ENCODE results near the gene PRSS56. TPM values are rescaled to one million over a fixed set of nuclear protein-coding genes. Genes with fewer than 3 reads are reported as not detected.
"Not testable (repeated sequence)": the region's sequence is repeated elsewhere in the genome, so short reads cannot be mapped to it uniquely, and the experiment has no call there.

The PRSS56 gene
- total RNA-seq, 1 donor from 2014 or later = not detected

DNA sequence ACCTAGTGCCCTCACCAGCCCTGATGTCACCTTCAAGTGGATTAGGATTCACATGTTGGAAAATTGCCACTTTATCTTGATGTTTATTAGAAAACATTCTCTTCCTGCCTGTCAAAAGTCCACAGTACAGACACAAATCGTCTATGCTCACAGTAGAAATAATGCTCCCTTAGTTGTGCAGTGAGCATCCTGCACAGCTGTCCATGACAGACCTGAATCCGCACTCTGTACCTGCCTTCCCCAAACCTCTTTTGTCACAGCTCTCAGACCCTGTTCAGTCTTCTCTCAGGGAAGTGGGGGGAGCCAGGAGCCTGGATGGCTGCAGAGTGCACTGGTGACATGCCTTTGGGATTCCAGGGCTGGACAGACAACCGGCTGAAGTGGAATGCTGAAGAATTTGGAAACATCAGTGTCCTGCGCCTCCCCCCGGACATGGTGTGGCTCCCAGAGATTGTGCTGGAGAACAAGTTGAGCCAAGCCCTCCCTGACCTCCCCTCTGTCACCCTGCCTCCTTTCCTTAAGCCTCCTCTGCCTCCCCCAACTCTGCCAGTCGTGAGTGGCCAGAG is 7.8 kb downstream of the PRSS56 start:
- no peak for DNase-seq (ENCODE audit: low spot score)
- Mint-ChIP-seq H3K4me1 (ENCODE audit: low read depth) (peaks cover 6% of the 10 kb centered on the region), H3K27ac (no peak overlapping the region), H3K36me3 (ENCODE audit: low read depth) (no peaks in the 10 kb centered on the region), H3K9me3 (no peaks in the 10 kb centered on the region), H3K4me3 (no peak overlapping the region), H3K27me3 (ENCODE audit: insufficient read depth) (peaks cover 22% of the 10 kb centered on the region)
- intact Hi-C loops (cut with micrococcal nuclease) = loop anchor here (10.0 kb wide), 1 partner anchor 603 kb away; the partner anchor contains the start of gene NPPC

DNA sequence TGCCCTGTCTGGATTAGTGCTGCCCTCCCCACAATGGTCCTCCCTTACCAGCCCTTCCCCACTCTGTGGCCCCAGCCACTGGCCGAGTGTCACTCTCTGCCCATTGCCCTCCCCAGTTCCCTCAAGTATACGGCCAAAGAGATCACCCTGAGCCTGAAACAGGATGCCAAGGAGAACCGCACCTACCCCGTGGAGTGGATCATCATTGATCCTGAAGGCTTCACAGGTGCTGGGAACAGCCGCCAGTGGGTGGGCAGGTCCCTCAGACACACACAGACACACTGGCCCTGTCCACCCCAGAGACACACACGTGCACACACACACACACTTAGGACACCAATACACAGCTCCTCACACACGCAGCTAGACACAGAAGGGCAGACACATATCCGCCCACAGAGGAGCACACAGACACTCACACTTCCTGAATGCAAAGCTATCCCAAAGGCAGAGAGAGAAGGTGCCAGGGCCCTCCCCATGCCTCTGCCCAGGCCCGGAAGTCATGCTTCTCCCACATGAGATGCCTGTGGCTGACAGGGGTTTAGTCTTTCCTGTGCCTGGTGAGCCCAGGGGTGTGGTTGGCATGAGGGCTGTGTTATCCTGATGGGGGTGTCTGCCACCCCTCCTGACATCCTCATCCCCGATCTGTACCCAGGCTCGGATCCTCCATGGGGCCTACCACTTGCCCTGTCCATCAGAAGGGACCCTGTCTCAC is 8.7 kb downstream of the PRSS56 start:
- no peak for DNase-seq (ENCODE audit: low spot score)
- intact Hi-C loops (cut with micrococcal nuclease) = loop anchor here (10.0 kb wide), 1 partner anchor 604 kb away; the partner anchor contains the start of gene NPPC
- peaks cover 17% of the 10 kb centered on the region for H3K27me3 Mint-ChIP-seq (ENCODE audit: insufficient read depth)

DNA sequence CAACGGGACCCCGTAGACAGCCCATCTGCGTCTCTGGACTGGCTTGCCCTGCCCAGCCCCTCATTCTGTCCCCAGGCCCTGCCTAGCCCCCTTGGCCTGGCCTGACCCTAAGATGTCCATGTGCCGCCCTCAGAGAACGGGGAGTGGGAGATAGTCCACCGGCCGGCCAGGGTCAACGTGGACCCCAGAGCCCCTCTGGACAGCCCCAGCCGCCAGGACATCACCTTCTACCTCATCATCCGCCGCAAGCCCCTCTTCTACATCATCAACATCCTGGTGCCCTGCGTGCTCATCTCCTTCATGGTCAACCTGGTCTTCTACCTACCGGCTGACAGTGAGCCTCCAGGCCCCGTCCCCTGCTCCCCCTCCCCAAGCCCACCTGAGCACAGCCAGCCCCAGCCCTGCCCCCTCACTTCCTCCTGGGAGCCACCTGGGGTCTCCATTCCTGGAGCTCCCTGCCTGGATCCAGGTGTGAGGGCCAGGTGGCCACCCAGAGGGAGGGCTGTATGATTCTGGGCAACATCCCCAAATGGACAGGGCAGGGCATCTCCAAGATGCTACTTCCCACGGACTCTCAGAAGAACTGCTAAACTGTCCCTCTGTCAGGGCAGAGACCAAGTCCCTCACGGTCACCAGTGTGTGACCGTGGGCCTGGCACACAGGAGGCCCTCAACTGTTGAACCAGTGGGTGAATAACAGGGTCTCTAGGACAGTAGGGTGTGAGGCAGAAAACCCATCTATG is 9.8 kb downstream of the PRSS56 start:
- peaks cover 6% of the 10 kb centered on the region for H3K4me1 Mint-ChIP-seq (ENCODE audit: low read depth)
- H3K9me3 Mint-ChIP-seq = no peaks in the 10 kb centered on the region
- H3K4me3 Mint-ChIP-seq = no peak overlapping the region
- no peak for DNase-seq (ENCODE audit: low spot score)
- H3K27ac Mint-ChIP-seq = no peak overlapping the region
- peaks cover 10% of the 10 kb centered on the region for H3K27me3 Mint-ChIP-seq (ENCODE audit: insufficient read depth)
- H3K36me3 Mint-ChIP-seq (ENCODE audit: low read depth) = no peaks in the 10 kb centered on the region
- intact Hi-C loops (cut with micrococcal nuclease) = loop anchor here (10.0 kb wide), 1 partner anchor 605 kb away; the partner anchor contains the start of gene NPPC

More for the DNA sequence above, 8.7 kb downstream of the PRSS56 start:
- H3K4me1 Mint-ChIP-seq (ENCODE audit: low read depth) = peaks cover 6% of the 10 kb centered on the region
- no peak overlapping the region for H3K4me3 Mint-ChIP-seq
- H3K36me3 Mint-ChIP-seq (ENCODE audit: low read depth) = no peaks in the 10 kb centered on the region
- no peaks in the 10 kb centered on the region for H3K9me3 Mint-ChIP-seq
- H3K27ac Mint-ChIP-seq = no peak overlapping the region

DNA sequence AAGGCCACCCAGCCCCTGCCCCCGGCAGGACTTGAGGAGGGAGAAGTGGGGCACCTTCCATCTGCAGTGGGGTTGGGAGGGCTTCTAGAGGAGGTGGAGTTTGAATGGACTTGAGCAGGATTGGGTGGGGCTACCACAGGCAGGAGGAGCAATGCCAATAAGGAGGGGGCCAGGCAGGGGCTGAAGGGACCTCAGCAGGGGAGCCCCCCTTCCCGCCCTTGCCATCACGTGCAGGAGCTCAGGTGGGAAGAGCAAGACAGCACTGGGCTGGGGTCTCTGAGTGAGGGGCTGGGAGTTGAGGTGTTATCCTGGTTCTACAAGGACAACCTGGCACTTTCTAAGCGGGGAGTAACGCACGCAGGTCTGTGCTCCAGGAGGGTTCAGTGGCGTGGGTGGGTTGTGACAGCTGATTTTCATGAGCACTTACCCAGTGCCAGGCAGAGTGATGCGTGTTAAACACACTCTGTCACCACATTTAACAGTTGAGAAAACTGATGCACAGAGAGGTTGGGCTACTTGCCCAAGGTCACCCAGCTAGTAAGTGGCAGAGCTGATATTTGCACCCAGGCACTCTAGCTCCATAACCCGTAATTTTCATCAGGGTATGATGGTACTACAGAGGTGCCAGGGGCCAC is 10.6 kb downstream of the PRSS56 start:
- H3K4me3 Mint-ChIP-seq = no peak overlapping the region
- H3K9me3 Mint-ChIP-seq = no peaks in the 10 kb centered on the region
- intact Hi-C loops (cut with micrococcal nuclease) = no loop called here
- H3K27ac Mint-ChIP-seq = no peak overlapping the region
- no peak for DNase-seq (ENCODE audit: low spot score)
- peaks cover 10% of the 10 kb centered on the region for H3K27me3 Mint-ChIP-seq (ENCODE audit: insufficient read depth)
- peaks cover 6% of the 10 kb centered on the region for H3K4me1 Mint-ChIP-seq (ENCODE audit: low read depth)
- no peaks in the 10 kb centered on the region for H3K36me3 Mint-ChIP-seq (ENCODE audit: low read depth)

DNA sequence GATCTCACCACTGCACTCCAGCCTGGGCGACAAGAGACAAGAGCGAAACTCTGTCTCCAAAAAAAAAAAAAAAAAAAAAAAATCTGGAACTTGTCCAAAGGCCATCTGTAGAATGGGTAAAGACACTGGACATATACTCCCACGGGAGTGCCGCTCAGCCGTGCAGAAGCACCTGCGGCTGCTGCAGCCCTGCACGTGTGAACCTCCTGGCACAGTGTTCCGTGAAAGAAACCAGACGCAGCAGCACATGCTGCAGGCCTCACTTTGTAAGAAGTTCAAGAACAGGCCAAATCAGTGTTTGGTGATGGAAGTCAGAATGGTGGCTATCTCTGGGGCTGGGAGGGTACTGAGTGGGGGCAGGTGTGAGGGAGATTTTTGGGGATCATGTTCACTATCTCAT is 12.2 kb downstream of the PRSS56 start:
- intact Hi-C loops (cut with micrococcal nuclease) = no loop called here
- Mint-ChIP-seq H3K27ac (no peak overlapping the region), H3K4me1 (ENCODE audit: low read depth) (peaks cover 6% of the 10 kb centered on the region), H3K4me3 (no peak overlapping the region), H3K27me3 (ENCODE audit: insufficient read depth) (peaks cover 10% of the 10 kb centered on the region), H3K36me3 (ENCODE audit: low read depth) (no peaks in the 10 kb centered on the region), H3K9me3 (peaks cover 6% of the 10 kb centered on the region)
- DNase-seq (ENCODE audit: low spot score) = no peak

DNA sequence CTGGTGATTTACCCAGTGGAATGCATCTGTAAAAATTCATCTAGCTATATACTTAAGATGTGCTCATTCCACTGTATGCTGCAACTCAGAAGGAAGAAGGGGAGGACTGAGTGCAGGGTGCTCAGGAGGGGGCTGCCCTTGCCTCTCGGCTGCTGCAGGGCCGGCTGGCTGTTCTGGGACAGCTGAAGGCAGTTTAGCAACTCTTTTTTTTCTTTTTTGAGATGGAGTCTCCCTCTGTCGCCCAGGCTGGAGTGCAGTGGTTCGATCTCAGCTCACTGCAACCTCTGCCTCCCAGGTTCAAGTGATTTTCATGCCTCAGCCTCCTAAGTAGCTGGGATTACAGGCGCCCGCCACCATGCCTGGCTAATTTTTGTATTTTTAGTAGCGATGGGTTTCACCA is 12.6 kb downstream of the PRSS56 start:
- H3K27me3 Mint-ChIP-seq (ENCODE audit: insufficient read depth); H3K9me3 Mint-ChIP-seq; H3K36me3 Mint-ChIP-seq (ENCODE audit: low read depth); H3K27ac Mint-ChIP-seq; DNase-seq (ENCODE audit: low spot score); intact Hi-C loops (cut with micrococcal nuclease); H3K4me3 Mint-ChIP-seq; H3K4me1 Mint-ChIP-seq (ENCODE audit: low read depth): not testable (repeated sequence)

DNA sequence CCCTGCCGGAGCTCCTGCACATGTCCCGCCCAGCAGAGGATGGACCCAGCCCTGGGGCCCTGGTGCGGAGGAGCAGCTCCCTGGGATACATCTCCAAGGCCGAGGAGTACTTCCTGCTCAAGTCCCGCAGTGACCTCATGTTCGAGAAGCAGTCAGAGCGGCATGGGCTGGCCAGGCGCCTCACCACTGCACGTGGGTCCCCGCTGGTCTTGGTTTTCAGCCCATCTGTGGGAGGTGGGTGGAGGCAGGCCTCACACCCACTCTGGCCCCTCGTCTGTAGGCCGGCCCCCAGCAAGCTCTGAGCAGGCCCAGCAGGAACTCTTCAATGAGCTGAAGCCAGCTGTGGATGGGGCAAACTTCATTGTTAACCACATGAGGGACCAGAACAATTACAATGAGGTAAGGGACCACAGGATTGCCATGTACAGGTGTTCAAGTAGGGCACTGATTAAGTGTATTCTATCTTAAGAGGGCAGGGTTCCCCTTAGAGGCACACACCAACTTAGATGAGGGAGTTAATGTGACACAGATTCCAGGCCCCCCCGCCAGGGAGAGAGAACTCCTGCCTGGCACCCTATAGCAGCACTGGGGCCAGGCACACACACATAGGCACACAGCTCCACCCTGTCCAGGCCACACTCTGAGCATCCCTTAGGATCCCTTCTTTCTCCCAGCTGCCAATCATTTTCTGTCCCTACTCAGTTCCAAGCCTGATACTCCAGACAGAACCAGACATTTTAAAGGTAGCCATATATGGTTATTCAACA is 13.9 kb downstream of the PRSS56 start:
- peaks cover 6% of the 10 kb centered on the region for H3K9me3 Mint-ChIP-seq
- intact Hi-C loops (cut with micrococcal nuclease) = no loop called here
- H3K4me1 Mint-ChIP-seq (ENCODE audit: low read depth) = peaks cover 6% of the 10 kb centered on the region
- H3K27ac Mint-ChIP-seq = no peak overlapping the region
- H3K4me3 Mint-ChIP-seq = no peak overlapping the region
- no peak for DNase-seq (ENCODE audit: low spot score)
- H3K36me3 Mint-ChIP-seq (ENCODE audit: low read depth) = no peaks in the 10 kb centered on the region
- peaks cover 8% of the 10 kb centered on the region for H3K27me3 Mint-ChIP-seq (ENCODE audit: insufficient read depth)

DNA sequence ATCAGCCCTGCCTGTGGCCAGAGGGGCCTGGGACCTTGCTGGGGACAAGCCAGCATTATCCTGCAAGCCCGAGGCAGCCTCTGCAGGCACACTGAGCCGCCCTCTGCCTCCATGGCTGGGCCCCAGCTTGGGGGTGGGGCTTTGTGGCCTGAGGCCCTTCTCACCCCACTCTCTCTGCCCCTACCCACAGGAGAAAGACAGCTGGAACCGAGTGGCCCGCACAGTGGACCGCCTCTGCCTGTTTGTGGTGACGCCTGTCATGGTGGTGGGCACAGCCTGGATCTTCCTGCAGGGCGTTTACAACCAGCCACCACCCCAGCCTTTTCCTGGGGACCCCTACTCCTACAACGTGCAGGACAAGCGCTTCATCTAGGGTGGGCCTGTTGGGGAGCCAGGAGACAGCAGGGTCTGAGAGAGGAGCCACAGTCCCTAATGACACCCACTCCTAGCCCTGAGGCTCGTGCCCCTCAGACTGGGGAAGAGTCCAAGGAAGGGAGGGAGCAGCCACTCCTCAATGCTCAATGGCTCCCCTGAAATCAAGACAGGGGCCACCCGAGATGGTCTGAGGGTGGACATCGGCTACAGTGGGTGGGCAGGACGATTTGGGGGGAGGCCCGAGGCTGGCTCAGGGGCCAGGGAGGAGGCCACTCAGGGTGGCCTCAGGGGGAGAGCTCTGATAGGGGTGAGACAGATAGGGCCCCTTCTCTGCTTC is 14.9 kb downstream of the PRSS56 start:
- peaks cover 8% of the 10 kb centered on the region for H3K27me3 Mint-ChIP-seq (ENCODE audit: insufficient read depth)
- no peaks in the 10 kb centered on the region for H3K36me3 Mint-ChIP-seq (ENCODE audit: low read depth)
- no peak for DNase-seq (ENCODE audit: low spot score)
- H3K4me3 Mint-ChIP-seq = no peak overlapping the region
- peaks cover 5% of the 10 kb centered on the region for H3K4me1 Mint-ChIP-seq (ENCODE audit: low read depth)
- H3K9me3 Mint-ChIP-seq = peaks cover 6% of the 10 kb centered on the region
- intact Hi-C loops (cut with micrococcal nuclease) = no loop called here
- no peak overlapping the region for H3K27ac Mint-ChIP-seq

DNA sequence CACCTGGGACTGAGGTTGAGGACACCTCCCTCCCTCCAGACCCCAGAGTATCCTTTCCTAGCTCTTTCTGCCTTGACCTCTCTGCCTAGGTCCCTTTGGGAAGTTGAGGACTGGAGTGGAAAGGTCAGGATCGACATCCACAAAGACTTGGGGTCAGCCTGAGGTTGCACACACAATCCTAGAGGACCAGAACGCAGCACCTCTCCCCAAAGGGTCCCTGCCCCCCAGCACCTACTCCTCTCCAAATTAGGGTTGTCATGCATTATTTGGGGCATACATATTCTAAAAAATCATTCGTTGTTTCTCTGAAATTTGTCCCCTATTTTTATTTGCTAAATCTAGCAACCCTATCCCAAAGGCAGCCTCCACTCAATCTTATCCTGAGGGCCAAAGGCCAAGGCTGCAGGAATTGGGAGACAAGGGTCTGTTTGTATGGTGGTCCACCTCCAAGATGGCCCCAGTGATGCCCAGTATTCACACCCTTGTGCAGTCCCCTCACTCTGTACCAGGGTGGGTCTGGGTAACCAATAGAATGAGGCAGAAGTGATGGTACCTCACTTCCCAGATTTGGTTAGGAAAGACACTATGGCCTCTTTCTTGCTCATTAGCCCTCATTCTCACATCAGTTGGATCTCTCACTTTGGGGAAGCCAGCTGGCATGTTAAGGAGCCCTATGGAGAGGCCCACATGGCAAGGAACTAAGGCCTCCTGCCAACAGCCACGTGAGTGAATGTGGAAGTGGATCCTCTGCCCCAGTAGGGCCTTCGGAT is 15.8 kb downstream of the PRSS56 start:
- DNase-seq (ENCODE audit: low spot score) = no peak
- H3K9me3 Mint-ChIP-seq = peaks cover 6% of the 10 kb centered on the region
- peaks cover 8% of the 10 kb centered on the region for H3K27me3 Mint-ChIP-seq (ENCODE audit: insufficient read depth)
- H3K27ac Mint-ChIP-seq = no peak overlapping the region
- no peak overlapping the region for H3K4me3 Mint-ChIP-seq
- no peaks in the 10 kb centered on the region for H3K36me3 Mint-ChIP-seq (ENCODE audit: low read depth)
- intact Hi-C loops (cut with micrococcal nuclease) = no loop called here
- H3K4me1 Mint-ChIP-seq (ENCODE audit: low read depth) = peaks cover 5% of the 10 kb centered on the region

DNA sequence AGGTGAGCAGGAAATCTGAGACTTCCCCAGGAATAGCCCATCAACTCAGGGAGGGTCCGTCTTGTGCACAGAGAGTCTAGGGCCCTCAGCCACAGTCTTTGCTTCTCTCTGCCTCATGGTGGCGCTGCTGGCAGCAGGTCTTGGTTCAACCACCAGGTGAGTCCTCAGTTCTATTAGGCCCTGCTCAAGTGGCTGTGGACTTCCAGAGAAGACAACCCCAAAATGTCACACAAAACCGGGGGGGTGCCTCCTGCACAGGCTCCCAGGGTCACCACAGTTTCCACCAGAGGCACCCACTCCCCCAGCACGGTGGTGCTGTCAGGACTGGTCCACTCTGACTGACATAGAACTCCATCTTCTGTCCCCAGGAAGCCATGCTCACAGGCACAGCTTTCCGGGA is 16.9 kb downstream of the PRSS56 start:
- H3K9me3 Mint-ChIP-seq = peaks cover 6% of the 10 kb centered on the region
- peaks cover 8% of the 10 kb centered on the region for H3K27me3 Mint-ChIP-seq (ENCODE audit: insufficient read depth)
- DNase-seq (ENCODE audit: low spot score) = no peak
- no peak overlapping the region for H3K27ac Mint-ChIP-seq
- H3K4me1 Mint-ChIP-seq (ENCODE audit: low read depth) = peaks cover 5% of the 10 kb centered on the region
- intact Hi-C loops (cut with micrococcal nuclease) = no loop called here
- H3K36me3 Mint-ChIP-seq (ENCODE audit: low read depth) = no peaks in the 10 kb centered on the region
- H3K4me3 Mint-ChIP-seq = no peak overlapping the region

DNA sequence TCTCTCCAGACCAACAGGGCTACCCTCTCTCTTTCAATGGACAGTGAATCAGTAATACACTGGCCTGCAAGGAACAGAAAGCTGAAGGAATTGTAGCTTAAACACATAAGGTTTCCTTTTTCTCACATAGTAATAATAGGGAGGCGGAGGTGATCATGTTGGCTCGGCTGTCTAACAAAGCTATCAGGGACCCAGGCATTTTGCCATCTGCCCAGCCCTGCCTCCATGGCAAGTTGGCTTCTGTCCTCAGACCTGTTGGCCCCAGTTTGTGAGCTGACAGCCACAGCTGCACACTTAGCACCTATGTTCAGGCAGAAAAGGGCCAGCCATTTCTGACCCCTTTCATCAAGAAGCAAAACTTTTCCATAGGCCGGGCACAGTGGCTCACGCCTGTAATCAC is 17.3 kb downstream of the PRSS56 start:
- intact Hi-C loops (cut with micrococcal nuclease) = no loop called here

More for the DNA sequence above, 17.3 kb downstream of the PRSS56 start:
- Mint-ChIP-seq H3K4me1 (ENCODE audit: low read depth) (peaks cover 5% of the 10 kb centered on the region), H3K9me3 (peaks cover 6% of the 10 kb centered on the region), H3K27me3 (ENCODE audit: insufficient read depth) (peaks cover 8% of the 10 kb centered on the region), H3K27ac (no peak overlapping the region), H3K36me3 (ENCODE audit: low read depth) (no peaks in the 10 kb centered on the region), H3K4me3 (no peak overlapping the region)
- no peak for DNase-seq (ENCODE audit: low spot score)
